Left lung (tissue), 10 donors: ENCODE measurements around the gene DRD4. TPM values are rescaled to one million over a fixed set of nuclear protein-coding genes. Genes with fewer than 3 reads are reported as not detected.

Source experiments
- ATAC-seq: fragments of 200-7000 bp; cut with Tn5 transposase; one replicate; pipeline ENCODE4 v1.9.1; 2020; ENCODE audit warnings: moderate library complexity
- DNase-seq, 4 donors: peaks; one replicate each; pipeline ENCODE4 v3.0.0-alpha.2; 2013 to 2020
- H3K27ac ChIP-seq, 2 donors: fragments of 200-600 bp; sonication (generic) in 1 of 2; one replicate each; pipeline versions ENCODE4 v1.5.0 to v1.8.0; 2020 to 2021
- H3K27me3 ChIP-seq, 2 donors: fragments of 200-600 bp; sonication (generic) in 1 of 2; one replicate each; pipeline versions ENCODE4 v1.5.0 to v1.8.0; 2020 to 2021
- H3K36me3 ChIP-seq, 2 donors: fragments of 200-600 bp; sonication (generic) in 1 of 2; one replicate each; pipeline versions ENCODE4 v1.5.0 to v1.8.0; 2020 to 2021
- H3K4me1 ChIP-seq, 2 donors: fragments of 200-600 bp; one replicate each; pipeline ENCODE4 v1.8.0; 2021
- H3K4me3 ChIP-seq, 2 donors: fragments of 200-600 bp; sonication (generic) in 1 of 2; one replicate each; pipeline versions ENCODE4 v1.5.0 to v1.8.0; 2020 to 2021; ENCODE audit warnings: mild to moderate bottlenecking in 1 of 2
- H3K9me3 ChIP-seq, 2 donors: fragments of 200-600 bp; sonication (generic) in 1 of 2; one replicate each; pipeline versions ENCODE4 v1.5.0 to v1.8.0; 2020 to 2021
- intact Hi-C, 2 donors: fragments of 100-400 bp; cut with DNase I; formaldehyde crosslinking; loops; one replicate each; pipeline versions ENCODE4 v1.11.2 to v1.14.2; 2022
- polyA plus RNA-seq, 6 donors: library from polyadenylated mRNA; unstranded; fragments of 120-200 nt; gene quantifications; one replicate each; pipeline ENCODE4 v1.2.1, GENCODE V29; 2013; ENCODE audit not compliant: insufficient read length in 6 of 6
- total RNA-seq, 2 donors: library from RNA; stranded (reverse); fragmentation: NEBNext Ultra II Directional; extraction: Animal tissue kit (Norgen Biotek cat#: 25700); gene quantifications; one replicate each; pipeline ENCODE4 v1.2.1, GENCODE V29; 2021
- TF ChIP-seq, protein P1 (sequence below), 2 donors: fragments of 200-600 bp; sonication (generic) in 1 of 2; IDR thresholded peaks; one replicate each; pipeline versions ENCODE4 v1.5.0 to v1.8.0; 2021; ENCODE audit warnings: antibody characterized with exemption in 2 of 2
- donor health status: DM: no; HTN: yes; CAD: no.
- donor health status: DM: no; HTN: no; CAD: no.

Gene DRD4
- total and polyA plus RNA-seq, 8 donors = 0.29 to 1.0 (median 0.64) TPM

- ATAC-seq (peak; percentile 89), DNase-seq (peak in 2 of 4 donors; percentile 58 to 88)
- H3K9me3 ChIP-seq = no peaks in the 10 kb centered on the region
- H3K4me1 ChIP-seq = peaks cover 0 to 8% of the 10 kb centered on the region in 2 donors
- no peaks in the 10 kb centered on the region for H3K27me3 ChIP-seq
- intact Hi-C loops = loop anchor here in 1 of 2 donors (5.0 kb wide), 1 partner anchor 65 kb away; no protein-coding TSS in a partner anchor
- H3K27ac ChIP-seq = no peak overlapping the region
- TF ChIP-seq, protein P1, sequence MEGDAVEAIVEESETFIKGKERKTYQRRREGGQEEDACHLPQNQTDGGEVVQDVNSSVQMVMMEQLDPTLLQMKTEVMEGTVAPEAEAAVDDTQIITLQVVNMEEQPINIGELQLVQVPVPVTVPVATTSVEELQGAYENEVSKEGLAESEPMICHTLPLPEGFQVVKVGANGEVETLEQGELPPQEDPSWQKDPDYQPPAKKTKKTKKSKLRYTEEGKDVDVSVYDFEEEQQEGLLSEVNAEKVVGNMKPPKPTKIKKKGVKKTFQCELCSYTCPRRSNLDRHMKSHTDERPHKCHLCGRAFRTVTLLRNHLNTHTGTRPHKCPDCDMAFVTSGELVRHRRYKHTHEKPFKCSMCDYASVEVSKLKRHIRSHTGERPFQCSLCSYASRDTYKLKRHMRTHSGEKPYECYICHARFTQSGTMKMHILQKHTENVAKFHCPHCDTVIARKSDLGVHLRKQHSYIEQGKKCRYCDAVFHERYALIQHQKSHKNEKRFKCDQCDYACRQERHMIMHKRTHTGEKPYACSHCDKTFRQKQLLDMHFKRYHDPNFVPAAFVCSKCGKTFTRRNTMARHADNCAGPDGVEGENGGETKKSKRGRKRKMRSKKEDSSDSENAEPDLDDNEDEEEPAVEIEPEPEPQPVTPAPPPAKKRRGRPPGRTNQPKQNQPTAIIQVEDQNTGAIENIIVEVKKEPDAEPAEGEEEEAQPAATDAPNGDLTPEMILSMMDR (IDR thresholded peaks at IDR 0.05) = peak; percentile 48 to 81
- peaks cover 0 to 65% of the 10 kb centered on the region in 2 donors for H3K36me3 ChIP-seq
- no peak overlapping the region for H3K4me3 ChIP-seq
These were observed 25.7 kb downstream of the DRD4 start for GRCh38 chr11:662689-663274.

GRCh38 chr11:665062-665703, 28.1 kb downstream of the DRD4 start:
- Histone ChIP-seq H3K9me3 (no peaks in the 10 kb centered on the region), H3K36me3 (peaks cover 0 to 60% of the 10 kb centered on the region in 2 donors), H3K27ac (no peak overlapping the region), H3K4me3 (no peak overlapping the region), H3K4me1 (peaks cover 0 to 8% of the 10 kb centered on the region in 2 donors), H3K27me3 (no peaks in the 10 kb centered on the region)
- ATAC-seq (no peak), DNase-seq (peak in 2 of 4 donors; percentile 41 to 64)
- intact Hi-C loops = no loop called here
- TF ChIP-seq, protein P1 (IDR thresholded peaks at IDR 0.05) = no peak

DNA sequence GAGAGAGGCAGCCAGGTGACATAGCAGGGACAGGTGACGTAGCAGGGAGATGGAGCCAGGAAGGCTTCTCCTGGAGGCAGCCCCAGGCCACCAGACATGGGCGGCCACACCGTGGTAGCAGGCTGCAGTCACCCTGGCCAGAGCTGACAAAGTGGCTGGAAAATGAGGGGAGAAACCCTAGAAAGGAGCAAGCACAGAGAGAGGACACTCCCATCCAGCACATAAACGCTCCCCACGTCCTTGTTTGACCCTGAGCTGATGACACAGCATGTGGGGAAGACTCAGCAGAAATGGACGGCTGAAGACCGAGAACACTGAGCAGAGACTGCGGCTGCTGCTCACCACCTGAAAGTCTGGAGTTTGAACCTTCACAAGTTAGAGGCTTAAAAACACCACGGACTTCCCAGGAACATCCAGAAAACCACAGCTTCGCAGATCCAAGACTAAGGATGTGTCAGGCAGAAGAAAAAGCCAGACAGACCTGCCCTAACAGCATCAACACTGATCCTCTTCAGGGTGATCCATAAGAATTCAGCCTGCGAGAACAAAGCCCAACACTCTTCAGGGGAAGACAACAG, 28.7 kb downstream of the DRD4 start:
- TF ChIP-seq, protein P1 (IDR thresholded peaks at IDR 0.05) = no peak
- Histone ChIP-seq H3K4me1 (peaks cover 0 to 8% of the 10 kb centered on the region in 2 donors), H3K27me3 (no peaks in the 10 kb centered on the region), H3K27ac (no peak overlapping the region), H3K4me3 (no peak overlapping the region), H3K36me3 (peaks cover 0 to 57% of the 10 kb centered on the region in 2 donors), H3K9me3 (no peaks in the 10 kb centered on the region)
- ATAC-seq = peak; percentile 60
- intact Hi-C loops = no loop called here
- DNase-seq = no peak

DNA sequence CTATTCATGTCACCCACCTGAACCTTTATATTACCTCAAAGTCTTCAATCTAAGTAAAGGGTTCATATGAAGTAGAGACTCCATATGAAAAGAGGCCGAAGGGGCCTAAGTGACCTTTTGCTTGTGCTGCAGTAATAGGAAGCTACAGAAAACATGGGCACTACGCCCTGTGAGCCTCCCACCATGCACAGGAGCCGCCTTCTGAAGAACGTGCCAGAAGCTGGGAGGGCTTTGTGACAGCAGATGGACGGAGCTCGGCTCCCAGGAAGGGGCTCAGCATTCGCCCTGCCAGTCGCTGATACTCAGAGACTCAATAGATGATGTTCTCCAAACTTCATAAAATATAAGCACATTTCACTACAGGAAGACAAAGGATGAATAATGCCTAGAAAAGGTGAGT, 36.8 kb downstream of the DRD4 start:
- intact Hi-C loops = no loop called here
- TF ChIP-seq, protein P1 (IDR thresholded peaks at IDR 0.05) = no peak
- no peak for ATAC-seq
- Histone ChIP-seq H3K4me3 (no peak overlapping the region), H3K9me3 (no peaks in the 10 kb centered on the region), H3K27ac (no peak overlapping the region), H3K36me3 (peaks cover 0 to 79% of the 10 kb centered on the region in 2 donors), H3K27me3 (no peaks in the 10 kb centered on the region), H3K4me1 (no peaks in the 10 kb centered on the region)
- no peak for DNase-seq

DNA sequence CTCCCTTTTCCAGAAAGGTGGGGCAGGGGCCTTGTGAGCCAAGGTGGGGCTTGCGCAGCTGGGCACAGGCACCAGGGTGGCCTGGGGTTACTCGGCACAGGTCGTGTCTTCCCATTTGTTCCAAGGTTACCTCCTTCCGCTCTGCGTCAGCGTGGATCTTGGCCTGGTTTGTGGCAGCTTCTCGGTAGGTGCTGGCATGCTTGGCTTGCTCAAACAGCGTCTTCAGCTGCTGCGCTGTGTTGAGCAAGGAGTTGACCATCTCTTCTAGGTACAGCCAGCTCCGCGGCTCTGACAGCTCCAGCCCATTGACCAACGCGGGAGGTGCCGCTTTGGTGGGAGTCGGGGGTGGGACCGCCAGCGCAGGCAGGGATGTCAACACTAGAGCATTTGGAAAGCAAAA, 37.3 kb downstream of the DRD4 start:
- Histone ChIP-seq H3K9me3 (no peaks in the 10 kb centered on the region), H3K27ac (no peak overlapping the region), H3K4me1 (no peaks in the 10 kb centered on the region), H3K36me3 (peaks cover 0 to 79% of the 10 kb centered on the region in 2 donors), H3K27me3 (no peaks in the 10 kb centered on the region), H3K4me3 (no peak overlapping the region)
- DNase-seq (no peak), ATAC-seq (no peak)
- intact Hi-C loops = no loop called here
- TF ChIP-seq, protein P1 (IDR thresholded peaks at IDR 0.05) = no peak
